Fibroblast of lung (primary cell): ENCODE measurements around the gene PGAP1. TPM values are rescaled to one million over a fixed set of nuclear protein-coding genes. Genes with fewer than 3 reads are reported as not detected.

Experiments
- DNase-seq, 2 donors: peaks; one replicate each; pipeline versions ENCODE4 v3.0.0 to v3.0.0-alpha.2; 2010; ENCODE audit warnings: low read depth in 2 of 2
- H2AFZ ChIP-seq: 2 replicates; pipeline ENCODE4 v1.5.1; 2012; ENCODE audit warnings: low read length, control low read depth, inconsistent platforms
- H3K27ac ChIP-seq: 2 replicates; pipeline ENCODE4 v1.5.1; 2011; ENCODE audit warnings: low read length, control low read depth; ENCODE audit not compliant: insufficient read depth
- H3K27me3 ChIP-seq: 2 replicates; pipeline ENCODE4 v1.5.1; 2011; ENCODE audit warnings: mild to moderate bottlenecking, low read length; ENCODE audit not compliant: control insufficient read depth, insufficient read depth
- H3K36me3 ChIP-seq: 2 replicates; pipeline ENCODE4 v1.5.1; 2011; ENCODE audit warnings: low read length; ENCODE audit not compliant: control insufficient read depth, insufficient read depth
- H3K4me1 ChIP-seq: 2 replicates; pipeline ENCODE4 v1.5.1; 2011; ENCODE audit warnings: low read length; ENCODE audit not compliant: control insufficient read depth, insufficient read depth; ENCODE audit errors: extremely low read depth
- H3K4me2 ChIP-seq: 2 replicates; pipeline ENCODE4 v1.5.1; 2011; ENCODE audit warnings: low read length, control low read depth; ENCODE audit not compliant: insufficient read depth; ENCODE audit errors: extremely low read depth
- H3K4me3 ChIP-seq, 4 experiments: fragments of 200-600 bp in 1 of 4; sonication (generic) in 1 of 4; replicated peaks in 1 of 4; 2 replicates each; pipeline ENCODE4 v1.5.1; 2011 to 2016; ENCODE audit warnings: low read length in 4 of 4, low read depth in 3 of 4, mild to moderate bottlenecking in 3 of 4, control low read depth in 2 of 4, inconsistent platforms in 1 of 4, mixed read lengths in 1 of 4; ENCODE audit not compliant: insufficient read depth in 1 of 4; ENCODE audit errors: control extremely low read depth in 1 of 4
- H3K79me2 ChIP-seq: 2 replicates; pipeline ENCODE4 v1.5.1; 2012; ENCODE audit warnings: mild to moderate bottlenecking, low read length, inconsistent platforms; ENCODE audit not compliant: control insufficient read depth, insufficient read depth
- H3K9ac ChIP-seq: 2 replicates; pipeline ENCODE4 v1.5.1; 2011; ENCODE audit warnings: mild to moderate bottlenecking, low read length, control low read depth; ENCODE audit not compliant: insufficient read depth
- H3K9me3 ChIP-seq: 2 replicates; pipeline ENCODE4 v1.5.1; 2012; ENCODE audit warnings: low read depth, low read length; ENCODE audit not compliant: control insufficient read depth, insufficient read depth
- H4K20me1 ChIP-seq: 2 replicates; pipeline ENCODE4 v1.5.1; 2011; ENCODE audit warnings: low read length; ENCODE audit not compliant: control insufficient read depth, insufficient read depth; ENCODE audit errors: extremely low read depth
- EZH2 ChIP-seq: IDR thresholded peaks from 2 replicates; pipeline ENCODE4 v1.5.1; 2012; ENCODE audit warnings: low read length, control low read depth, mild to moderate bottlenecking; ENCODE audit errors: missing control alignments
- polyA plus RNA-seq, 2 donors: library from polyadenylated mRNA; depleted of rRNA in 1 of 2; stranded (reverse) in 1 of 2; unstranded in 1 of 2; fragments of >200 nt; gene quantifications; 2 replicates each; pipeline ENCODE4 v1.2.1, GENCODE V29; 2011 to 2012; ENCODE audit warnings: missing spikeins in 1 of 2
- total RNA-seq: library from RNA; depleted of rRNA; stranded (reverse); fragments of >200 nt; gene quantifications from 2 replicates; pipeline ENCODE4 v1.2.1, GENCODE V29; 2014
- TF ChIP-seq, protein P1 (sequence below), 2 donors: IDR thresholded peaks in 1 of 2; conservative IDR thresholded peaks in 1 of 2; 1 replicate in 1 of 2; 2 replicates in 1 of 2; pipeline ENCODE4 v1.5.1; 2011 to 2012; ENCODE audit warnings: low read length in 2 of 2, control low read depth in 1 of 2, inconsistent platforms in 1 of 2, low read depth in 1 of 2, mild to moderate bottlenecking in 1 of 2

Gene PGAP1
- total and polyA plus RNA-seq, 2 donors (not counting 1 experiment from before 2014, with no cell fraction given), result 7.0 to 12.1 TPM

DNA sequence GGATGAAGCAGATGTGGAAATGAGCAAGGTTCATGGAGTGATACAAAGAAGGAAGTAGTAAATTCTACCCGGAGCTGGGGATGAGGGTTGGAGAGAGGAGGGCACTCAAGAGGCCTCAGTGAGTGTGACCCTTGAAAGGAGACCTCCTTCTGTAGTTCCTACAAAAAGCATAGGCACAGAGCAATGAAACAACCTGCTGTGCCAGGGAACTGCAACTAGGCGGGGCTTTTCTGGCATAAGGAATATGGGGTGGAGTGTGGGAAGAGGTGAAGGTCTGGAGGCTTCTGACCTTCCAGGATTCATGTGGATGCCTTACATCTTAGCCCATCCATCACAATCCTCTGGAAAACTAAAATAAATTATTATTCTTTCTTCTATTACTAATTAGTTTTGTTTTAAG lies 25.5 kb upstream of the PGAP1 start:
- no peak overlapping the region for H2AFZ ChIP-seq
- no peaks in the 10 kb centered on the region for H3K4me1 ChIP-seq
- no peaks in the 10 kb centered on the region for H3K27me3 ChIP-seq
- H3K36me3 ChIP-seq, result no peaks in the 10 kb centered on the region
- H3K4me3 ChIP-seq, result no peak overlapping the region
- no peak for TF ChIP-seq EZH2
- TF ChIP-seq, protein P1, sequence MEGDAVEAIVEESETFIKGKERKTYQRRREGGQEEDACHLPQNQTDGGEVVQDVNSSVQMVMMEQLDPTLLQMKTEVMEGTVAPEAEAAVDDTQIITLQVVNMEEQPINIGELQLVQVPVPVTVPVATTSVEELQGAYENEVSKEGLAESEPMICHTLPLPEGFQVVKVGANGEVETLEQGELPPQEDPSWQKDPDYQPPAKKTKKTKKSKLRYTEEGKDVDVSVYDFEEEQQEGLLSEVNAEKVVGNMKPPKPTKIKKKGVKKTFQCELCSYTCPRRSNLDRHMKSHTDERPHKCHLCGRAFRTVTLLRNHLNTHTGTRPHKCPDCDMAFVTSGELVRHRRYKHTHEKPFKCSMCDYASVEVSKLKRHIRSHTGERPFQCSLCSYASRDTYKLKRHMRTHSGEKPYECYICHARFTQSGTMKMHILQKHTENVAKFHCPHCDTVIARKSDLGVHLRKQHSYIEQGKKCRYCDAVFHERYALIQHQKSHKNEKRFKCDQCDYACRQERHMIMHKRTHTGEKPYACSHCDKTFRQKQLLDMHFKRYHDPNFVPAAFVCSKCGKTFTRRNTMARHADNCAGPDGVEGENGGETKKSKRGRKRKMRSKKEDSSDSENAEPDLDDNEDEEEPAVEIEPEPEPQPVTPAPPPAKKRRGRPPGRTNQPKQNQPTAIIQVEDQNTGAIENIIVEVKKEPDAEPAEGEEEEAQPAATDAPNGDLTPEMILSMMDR (conservative IDR thresholded peaks at IDR 0.05 in 1 of 2, IDR thresholded peaks at IDR 0.05 in 1 of 2; ENCODE audit: low read depth in 1 of 2, low read length in 2 of 2), result no peak
- H3K4me2 ChIP-seq, result no peak overlapping the region
- H4K20me1 ChIP-seq, result no peaks in the 10 kb centered on the region
- H3K9ac ChIP-seq, result no peak overlapping the region
- no peak overlapping the region for H3K27ac ChIP-seq
- DNase-seq, result no peak
- H3K79me2 ChIP-seq, result no peaks in the 10 kb centered on the region
- no peaks in the 10 kb centered on the region for H3K9me3 ChIP-seq

DNA sequence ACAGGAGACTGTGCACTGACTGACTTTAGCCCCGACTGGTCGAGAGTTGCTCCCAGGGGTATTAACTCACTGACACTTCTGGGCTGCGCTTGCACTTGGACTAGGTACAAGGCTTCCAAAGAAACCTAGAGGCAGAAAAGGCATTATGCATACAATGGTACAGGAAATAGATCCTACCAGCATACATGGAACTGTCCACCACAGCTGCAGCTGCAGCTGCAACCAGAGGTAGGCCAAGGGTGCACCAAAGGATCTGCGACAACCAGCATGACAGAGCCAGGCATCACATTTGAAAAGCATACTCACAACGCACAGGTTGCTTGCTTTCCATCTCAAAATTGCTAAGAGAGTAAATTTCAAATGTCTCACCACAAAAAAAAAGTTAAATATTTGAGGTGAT lies 22.6 kb upstream of the PGAP1 start:
- Histone ChIP-seq H3K9me3 (no peaks in the 10 kb centered on the region), H3K9ac (no peak overlapping the region), H3K79me2 (no peaks in the 10 kb centered on the region), H3K4me1 (no peaks in the 10 kb centered on the region), H3K27me3 (no peaks in the 10 kb centered on the region), H2AFZ (no peak overlapping the region), H4K20me1 (no peaks in the 10 kb centered on the region), H3K36me3 (no peaks in the 10 kb centered on the region), H3K27ac (no peak overlapping the region), H3K4me2 (no peak overlapping the region), H3K4me3 (no peak overlapping the region)
- no peak for TF ChIP-seq EZH2
- TF ChIP-seq, protein P1 (conservative IDR thresholded peaks at IDR 0.05 in 1 of 2, IDR thresholded peaks at IDR 0.05 in 1 of 2; ENCODE audit: low read depth in 1 of 2, low read length in 2 of 2), result no peak
- no peak for DNase-seq

DNA sequence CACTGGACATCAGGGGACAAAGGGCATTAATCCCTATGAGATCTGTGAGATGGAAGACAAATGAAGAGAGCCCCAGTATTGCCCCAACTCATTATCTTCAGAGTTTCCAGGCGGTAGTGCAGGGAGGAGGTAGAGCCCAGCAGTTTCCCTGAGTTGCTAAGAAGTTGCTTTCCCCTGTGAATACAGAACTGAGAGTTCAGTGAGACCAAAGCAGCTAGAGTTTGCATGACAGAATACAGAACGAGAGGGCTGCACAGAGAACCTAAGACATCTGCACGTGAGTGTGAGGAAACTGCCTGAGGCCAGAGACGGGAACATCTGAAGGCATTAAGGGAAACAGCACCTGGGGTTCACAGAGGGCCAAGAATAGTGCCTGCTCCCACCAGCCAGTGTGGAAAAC lies 18.1 kb upstream of the PGAP1 start:
- Histone ChIP-seq H2AFZ (no peak overlapping the region), H3K4me1 (no peaks in the 10 kb centered on the region), H3K27me3 (no peaks in the 10 kb centered on the region), H4K20me1 (no peaks in the 10 kb centered on the region), H3K4me3 (no peak overlapping the region), H3K4me2 (no peak overlapping the region), H3K36me3 (no peaks in the 10 kb centered on the region), H3K9me3 (no peaks in the 10 kb centered on the region), H3K27ac (no peak overlapping the region), H3K79me2 (no peaks in the 10 kb centered on the region), H3K9ac (no peak overlapping the region)
- TF ChIP-seq, protein P1 (conservative IDR thresholded peaks at IDR 0.05 in 1 of 2, IDR thresholded peaks at IDR 0.05 in 1 of 2; ENCODE audit: low read depth in 1 of 2, low read length in 2 of 2), result no peak
- TF ChIP-seq EZH2, result no peak
- DNase-seq, result no peak
